VCaP (cell line): ENCODE results near the gene SYTL2.

Experiments
- H3K27ac ChIP-seq: fragments of 450-650 bp; 2 replicates; pipeline ENCODE4 v1.5.1; 2017
- TF ChIP-seq, protein P1 (sequence below): fragments of 450-650 bp; conservative IDR thresholded peaks from 2 replicates; pipeline ENCODE4 v1.5.1; 2017; ENCODE audit warnings: mild to moderate bottlenecking, moderate library complexity

Gene SYTL2

DNA sequence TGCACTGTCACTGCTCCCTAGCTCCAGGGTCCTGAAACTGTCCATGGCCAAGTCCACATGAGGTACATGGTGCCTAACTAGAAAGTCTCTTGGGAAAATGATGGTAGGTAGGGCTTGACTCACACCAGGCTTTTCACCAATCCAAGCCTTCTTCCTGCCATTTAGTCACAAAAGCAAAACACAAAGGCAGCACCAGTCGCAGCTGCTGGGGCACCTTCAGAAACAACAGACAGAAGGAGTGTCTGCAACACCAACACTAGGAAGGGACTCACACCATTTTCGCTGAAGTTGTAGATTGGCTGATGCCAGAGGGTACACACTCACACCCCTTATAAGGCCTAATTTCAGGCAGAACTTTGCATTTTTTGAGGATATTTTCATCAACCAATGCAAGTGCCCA, 55.7 kb downstream of the SYTL2 start:
- H3K27ac ChIP-seq = no peak overlapping the region
- TF ChIP-seq, protein P1, sequence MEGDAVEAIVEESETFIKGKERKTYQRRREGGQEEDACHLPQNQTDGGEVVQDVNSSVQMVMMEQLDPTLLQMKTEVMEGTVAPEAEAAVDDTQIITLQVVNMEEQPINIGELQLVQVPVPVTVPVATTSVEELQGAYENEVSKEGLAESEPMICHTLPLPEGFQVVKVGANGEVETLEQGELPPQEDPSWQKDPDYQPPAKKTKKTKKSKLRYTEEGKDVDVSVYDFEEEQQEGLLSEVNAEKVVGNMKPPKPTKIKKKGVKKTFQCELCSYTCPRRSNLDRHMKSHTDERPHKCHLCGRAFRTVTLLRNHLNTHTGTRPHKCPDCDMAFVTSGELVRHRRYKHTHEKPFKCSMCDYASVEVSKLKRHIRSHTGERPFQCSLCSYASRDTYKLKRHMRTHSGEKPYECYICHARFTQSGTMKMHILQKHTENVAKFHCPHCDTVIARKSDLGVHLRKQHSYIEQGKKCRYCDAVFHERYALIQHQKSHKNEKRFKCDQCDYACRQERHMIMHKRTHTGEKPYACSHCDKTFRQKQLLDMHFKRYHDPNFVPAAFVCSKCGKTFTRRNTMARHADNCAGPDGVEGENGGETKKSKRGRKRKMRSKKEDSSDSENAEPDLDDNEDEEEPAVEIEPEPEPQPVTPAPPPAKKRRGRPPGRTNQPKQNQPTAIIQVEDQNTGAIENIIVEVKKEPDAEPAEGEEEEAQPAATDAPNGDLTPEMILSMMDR = no peak

DNA sequence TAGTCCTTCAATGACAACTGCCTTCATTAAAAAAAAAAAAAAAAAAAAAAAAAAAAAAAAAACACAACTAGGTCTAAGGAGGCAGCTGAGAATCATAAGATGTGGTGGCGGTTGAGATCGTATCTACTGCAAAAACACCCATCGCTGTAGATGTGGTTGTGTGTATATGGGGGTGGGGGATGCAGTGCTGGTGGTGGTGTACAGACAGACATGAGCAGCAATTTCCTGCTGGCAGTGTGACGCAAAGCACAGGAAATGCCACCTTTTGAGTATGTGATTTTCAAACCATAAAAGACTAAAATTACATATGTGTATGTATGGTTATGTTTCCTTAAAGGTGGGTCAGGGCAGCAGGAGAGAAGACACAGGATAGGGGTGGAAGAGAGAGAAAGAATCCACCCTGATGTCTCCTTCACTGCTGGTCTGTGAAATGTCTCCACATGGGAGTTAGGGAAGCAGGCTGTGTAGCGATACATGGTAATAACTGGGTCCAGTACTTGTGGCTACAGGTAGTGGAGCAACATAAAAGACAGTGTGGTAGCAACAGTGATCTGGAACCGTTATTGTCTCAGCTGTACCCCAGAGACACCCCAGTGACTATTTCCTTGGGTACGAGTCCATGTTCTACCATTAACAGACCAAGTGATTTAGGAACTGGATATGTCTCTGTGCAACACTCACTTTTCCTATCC, 57.9 kb downstream of the SYTL2 start:
- H3K27ac ChIP-seq = no peak overlapping the region
- TF ChIP-seq, protein P1 = no peak

DNA sequence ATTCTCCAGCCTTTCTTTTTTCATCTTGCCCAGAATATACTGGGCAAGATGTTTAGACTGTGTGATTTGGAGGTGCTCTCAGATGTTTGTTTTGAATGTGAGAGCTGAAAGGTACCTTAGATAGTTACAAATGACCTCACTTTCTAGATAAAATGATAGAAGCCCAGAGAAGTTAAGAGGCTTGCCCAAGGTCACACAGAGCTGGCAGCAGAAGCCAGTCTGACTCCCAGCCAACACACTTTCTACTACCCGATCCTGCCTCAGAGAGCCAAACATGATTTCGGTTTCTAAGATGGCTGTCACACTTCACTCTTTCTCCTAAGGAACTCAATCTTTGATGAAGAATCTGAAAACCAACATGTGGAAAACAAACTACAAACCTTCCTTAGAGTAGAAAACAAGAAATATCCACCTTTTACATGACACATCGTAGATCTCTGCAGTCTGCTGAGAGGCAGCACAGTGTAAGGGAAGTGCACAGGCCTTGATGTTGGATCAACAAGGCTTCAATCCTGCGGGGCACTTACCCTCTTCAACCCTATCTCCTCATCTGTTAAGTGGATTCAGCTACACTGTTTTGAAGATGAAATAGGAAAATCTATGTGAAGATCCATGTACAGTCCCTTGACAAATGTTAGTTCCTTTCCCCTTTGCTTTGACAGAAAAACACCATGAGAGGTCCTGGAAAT, 58.6 kb downstream of the SYTL2 start:
- TF ChIP-seq, protein P1 = no peak
- no peak overlapping the region for H3K27ac ChIP-seq

DNA sequence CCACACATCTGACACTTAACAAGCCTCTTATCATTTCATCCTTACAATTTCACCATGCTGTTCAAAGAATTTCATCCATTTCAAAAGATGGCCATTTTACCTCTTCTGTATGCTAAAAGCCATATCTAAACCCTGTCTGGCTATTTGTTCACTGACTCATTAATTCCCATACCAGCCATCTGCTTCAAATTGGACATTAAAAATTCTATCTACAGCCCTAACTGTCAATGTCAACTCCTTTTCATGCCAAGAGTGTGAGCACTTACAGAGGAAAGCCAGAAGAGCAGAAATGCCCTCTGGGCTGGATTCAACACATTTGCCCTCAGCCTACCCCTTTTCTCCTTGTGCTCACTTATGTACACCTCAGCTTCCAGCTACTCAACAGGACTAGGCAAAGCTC, 59.2 kb downstream of the SYTL2 start:
- TF ChIP-seq, protein P1 = no peak
- H3K27ac ChIP-seq = no peak overlapping the region

DNA sequence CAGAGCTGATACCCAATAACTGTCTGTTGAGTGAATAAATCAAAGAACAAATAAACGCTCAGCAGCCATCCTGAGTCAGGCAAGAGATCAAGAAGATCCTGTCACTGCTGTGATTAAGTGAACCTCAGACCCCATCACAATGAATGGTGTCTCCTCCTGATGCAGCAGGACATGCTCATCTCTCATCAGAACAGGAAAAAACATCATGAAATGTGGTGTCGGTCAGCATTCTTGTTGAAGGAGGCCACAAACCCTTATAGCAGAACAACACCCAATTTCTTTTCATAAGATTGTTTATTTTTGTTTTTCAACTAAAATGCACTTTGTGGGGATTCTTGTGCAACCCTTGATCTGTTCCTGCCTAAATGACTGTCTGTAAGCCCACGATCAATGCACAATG, 60.3 kb downstream of the SYTL2 start:
- TF ChIP-seq, protein P1 = no peak
- no peak overlapping the region for H3K27ac ChIP-seq

DNA sequence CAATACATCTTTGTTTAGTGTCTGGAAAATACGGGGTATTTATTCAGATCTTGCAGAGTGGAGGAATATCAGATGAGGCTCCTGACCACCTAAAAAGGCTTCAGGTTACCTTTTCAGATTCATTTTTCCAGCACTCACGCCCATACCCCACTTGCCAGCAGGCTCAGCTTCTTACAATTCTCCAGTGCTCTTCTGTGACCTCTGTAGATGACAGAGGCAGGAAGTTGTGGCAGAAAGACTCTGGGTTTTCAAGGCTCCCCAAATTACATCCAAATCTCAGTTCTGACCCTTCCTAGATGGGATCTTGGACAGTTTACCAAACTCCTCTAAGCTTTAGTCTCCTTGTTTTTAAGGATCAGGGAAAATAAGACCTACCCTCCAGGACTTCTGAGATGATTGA, 61.1 kb downstream of the SYTL2 start:
- TF ChIP-seq, protein P1 = no peak
- H3K27ac ChIP-seq = no peak overlapping the region

DNA sequence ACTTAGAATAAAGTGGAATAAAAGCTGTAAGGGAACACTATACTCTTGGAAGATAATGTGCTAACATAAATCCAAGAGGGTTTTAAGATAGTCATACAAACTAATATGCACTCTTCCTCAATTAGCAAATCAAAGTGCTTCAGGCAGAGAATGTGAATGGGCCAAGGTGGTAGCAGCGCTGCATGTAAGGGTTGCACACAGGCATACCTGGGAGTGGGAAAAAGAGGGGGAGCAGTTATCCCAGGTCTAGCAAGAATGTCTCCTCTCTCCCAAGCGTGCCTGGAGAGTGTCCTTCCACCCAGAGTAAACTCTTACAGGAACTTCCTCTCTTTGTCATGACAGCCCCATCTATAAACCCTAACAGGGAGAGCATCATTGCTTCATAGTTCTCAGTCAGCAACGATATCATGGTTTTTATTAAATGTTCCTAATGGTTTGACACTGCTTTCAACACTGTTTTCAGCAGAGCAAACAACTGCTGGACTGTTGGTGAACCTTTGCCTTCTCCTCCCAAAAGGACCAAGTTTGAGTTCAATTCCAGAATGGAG, 61.6 kb downstream of the SYTL2 start:
- TF ChIP-seq, protein P1 = no peak
- H3K27ac ChIP-seq = peak overlapping the region; percentile 15; the same call in 1 of the 2 replicates
